ENCODE data around the gene SHPK.

Gene SHPK

DNA sequence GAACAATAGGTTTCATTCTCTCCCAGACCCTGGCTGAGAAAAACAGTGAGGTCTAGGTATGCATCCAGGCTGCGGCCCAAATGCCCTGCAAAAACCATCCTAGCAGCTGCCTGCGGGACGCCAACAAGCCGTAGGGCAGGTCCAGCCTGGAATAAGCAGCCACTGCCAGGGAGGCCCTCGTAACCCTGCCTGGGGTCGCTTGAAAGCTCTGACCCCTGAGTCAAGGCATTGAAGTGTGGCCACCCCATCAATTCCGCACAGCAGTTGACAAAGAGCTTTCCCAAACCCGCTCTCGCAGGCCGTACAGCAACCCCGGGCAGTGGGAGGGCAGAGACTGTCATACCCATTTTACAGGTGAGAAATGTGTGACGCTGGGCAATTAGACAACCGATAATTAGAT is 38.0 kb downstream of the SHPK start:
- no peaks in the 10 kb centered on the region for H3F3A ChIP-seq (ENCODE audit: insufficient read depth, low read length)

GRCh38 chr17:3596804-3597464 is 39.1 kb downstream of the SHPK start:
- no peak overlapping the region for H3K9ac ChIP-seq (ENCODE audit: low read length)

More for the DNA sequence above, 38.0 kb downstream of the SHPK start:
- no peaks in the 10 kb centered on the region for H3K79me2 ChIP-seq (ENCODE audit: low read length)
- DNase-seq, result no peak
- H3K36me3 ChIP-seq (replicated peaks; ENCODE audit: insufficient read depth, low read length), result no peaks in the 10 kb centered on the region
- no peaks in the 10 kb centered on the region for H4K20me1 ChIP-seq (ENCODE audit: insufficient read depth, low read length)
- no peak overlapping the region for H3K4me2 ChIP-seq (ENCODE audit: low read depth, low read length)
- no peaks in the 10 kb centered on the region for H3K27me3 ChIP-seq (replicated peaks; ENCODE audit: insufficient read depth, low read length)
- H3K4me3 ChIP-seq (ENCODE audit: low read length), result no peak overlapping the region
- no peaks in the 10 kb centered on the region for H3K9me2 ChIP-seq (replicated peaks; ENCODE audit: insufficient read depth, low read length)
- no peak overlapping the region for H2AFZ ChIP-seq (ENCODE audit: low read length)
- H3K27ac ChIP-seq (ENCODE audit: low read length), result no peak overlapping the region
- no peaks in the 10 kb centered on the region for H3K4me1 ChIP-seq (ENCODE audit: low read length)
- H3K9ac ChIP-seq (ENCODE audit: low read length), result no peak overlapping the region
- no peaks in the 10 kb centered on the region for H3K9me3 ChIP-seq (replicated peaks; ENCODE audit: insufficient read depth, low read length)
- TF ChIP-seq EZH2phosphoT487 (IDR thresholded peaks at IDR 0.05; ENCODE audit: low read length) (no peak), EZH2 (optimal IDR thresholded peaks at IDR 0.05; ENCODE audit: low read depth, low read length) (no peak), CTCF (IDR thresholded peaks at IDR 0.05; ENCODE audit: low read length) (no peak)

DNA sequence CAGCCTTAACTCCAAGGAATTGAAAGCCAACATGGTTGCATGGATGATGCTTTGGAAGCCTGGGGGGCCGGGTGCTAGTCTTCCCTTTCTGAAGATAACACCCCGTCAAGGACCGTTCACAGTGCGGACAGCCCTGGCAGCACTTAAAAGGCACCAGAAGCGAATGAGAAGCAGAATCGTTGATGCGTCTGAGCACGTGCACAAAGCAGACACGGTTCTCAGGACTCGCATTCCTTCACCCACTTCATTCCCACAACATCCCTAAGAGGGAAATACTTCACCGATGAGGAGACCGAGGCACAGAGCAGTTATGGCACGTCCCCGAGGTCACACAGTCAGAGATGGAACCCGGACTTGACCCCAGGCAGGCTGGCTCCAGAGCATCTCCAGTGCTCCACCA is 41.1 kb downstream of the SHPK start:
- no peak overlapping the region for H3K4me2 ChIP-seq (ENCODE audit: low read depth, low read length)
- TF ChIP-seq EZH2phosphoT487 (IDR thresholded peaks at IDR 0.05; ENCODE audit: low read length) (no peak), EZH2 (optimal IDR thresholded peaks at IDR 0.05; ENCODE audit: low read depth, low read length) (no peak), CTCF (IDR thresholded peaks at IDR 0.05; ENCODE audit: low read length) (no peak)

More at GRCh38 chr17:3596804-3597464, 39.1 kb downstream of the SHPK start:
- no peak overlapping the region for H3K27ac ChIP-seq (ENCODE audit: low read length)
- H3K9me3 ChIP-seq (replicated peaks; ENCODE audit: insufficient read depth, low read length), result no peaks in the 10 kb centered on the region
- H2AFZ ChIP-seq (ENCODE audit: low read length), result no peak overlapping the region
- no peaks in the 10 kb centered on the region for H3K9me2 ChIP-seq (replicated peaks; ENCODE audit: insufficient read depth, low read length)
- no peak for TF ChIP-seq EZH2 (optimal IDR thresholded peaks at IDR 0.05; ENCODE audit: low read depth, low read length)
- TF ChIP-seq EZH2phosphoT487 (IDR thresholded peaks at IDR 0.05; ENCODE audit: low read length), result no peak
- no peak for TF ChIP-seq CTCF (IDR thresholded peaks at IDR 0.05; ENCODE audit: low read length)
- no peaks in the 10 kb centered on the region for H3K4me1 ChIP-seq (ENCODE audit: low read length)
- DNase-seq, result no peak
- no peaks in the 10 kb centered on the region for H4K20me1 ChIP-seq (ENCODE audit: insufficient read depth, low read length)
- H3K36me3 ChIP-seq (replicated peaks; ENCODE audit: insufficient read depth, low read length), result no peaks in the 10 kb centered on the region
- no peak overlapping the region for H3K4me3 ChIP-seq (ENCODE audit: low read length)
- no peak overlapping the region for H3K4me2 ChIP-seq (ENCODE audit: low read depth, low read length)
- H3F3A ChIP-seq (ENCODE audit: insufficient read depth, low read length), result no peaks in the 10 kb centered on the region
- no peaks in the 10 kb centered on the region for H3K79me2 ChIP-seq (ENCODE audit: low read length)
- H3K27me3 ChIP-seq (replicated peaks; ENCODE audit: insufficient read depth, low read length), result no peaks in the 10 kb centered on the region

More for the DNA sequence above, 41.1 kb downstream of the SHPK start:
- Histone ChIP-seq H4K20me1 (ENCODE audit: insufficient read depth, low read length) (no peaks in the 10 kb centered on the region), H3K9me3 (replicated peaks; ENCODE audit: insufficient read depth, low read length) (no peaks in the 10 kb centered on the region), H3K27me3 (replicated peaks; ENCODE audit: insufficient read depth, low read length) (no peaks in the 10 kb centered on the region), H3K79me2 (ENCODE audit: low read length) (no peaks in the 10 kb centered on the region), H3K9ac (ENCODE audit: low read length) (no peak overlapping the region), H3K4me1 (ENCODE audit: low read length) (no peaks in the 10 kb centered on the region), H3K36me3 (replicated peaks; ENCODE audit: insufficient read depth, low read length) (no peaks in the 10 kb centered on the region), H3F3A (ENCODE audit: insufficient read depth, low read length) (no peaks in the 10 kb centered on the region), H3K27ac (ENCODE audit: low read length) (no peak overlapping the region), H3K4me3 (ENCODE audit: low read length) (no peak overlapping the region), H2AFZ (ENCODE audit: low read length) (no peak overlapping the region), H3K9me2 (replicated peaks; ENCODE audit: insufficient read depth, low read length) (no peaks in the 10 kb centered on the region)
- no peak for DNase-seq

All from MM.1S (cell line).